NCI-H82 treated with DMSO at 0.1 percent for 48 hours (cell line): ENCODE results near the gene ERN1.
A peak's percentile ranks its signal among the peaks of the same experiment; 100 is the strongest.

Source experiments
- DNase-seq: peaks from one replicate; lab custom pipeline; 2025; ENCODE audit not compliant: unreplicated experiment; lab: John Stamatoyannopoulos, UW

ERN1 gene

DNA sequence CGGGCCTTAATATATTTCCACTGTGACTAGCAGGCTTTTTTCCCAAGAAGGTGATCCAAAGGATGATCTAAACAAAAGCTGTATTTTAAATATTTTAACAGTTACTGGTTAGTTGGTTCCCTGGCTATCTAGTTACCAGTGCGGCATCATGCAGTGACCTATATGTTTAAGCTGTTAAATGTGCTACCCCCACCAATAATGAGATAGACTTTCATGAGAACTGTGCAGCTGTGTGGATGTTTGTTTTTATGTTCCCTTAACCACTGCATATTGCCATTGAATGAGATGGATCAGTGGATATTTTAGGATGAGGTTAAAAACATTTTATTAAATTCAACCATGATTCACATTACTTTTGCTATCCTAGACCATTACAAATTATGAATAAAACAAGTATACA is 16.9 kb downstream of the ERN1 start:
- no peak for DNase-seq

GRCh38 chr17:64111831-64112230 is 18.1 kb downstream of the ERN1 start:
- DNase-seq, result no peak

- DNase-seq, result no peak
Observed at GRCh38 chr17:64110379-64111152, 19.4 kb downstream of the ERN1 start.

DNA sequence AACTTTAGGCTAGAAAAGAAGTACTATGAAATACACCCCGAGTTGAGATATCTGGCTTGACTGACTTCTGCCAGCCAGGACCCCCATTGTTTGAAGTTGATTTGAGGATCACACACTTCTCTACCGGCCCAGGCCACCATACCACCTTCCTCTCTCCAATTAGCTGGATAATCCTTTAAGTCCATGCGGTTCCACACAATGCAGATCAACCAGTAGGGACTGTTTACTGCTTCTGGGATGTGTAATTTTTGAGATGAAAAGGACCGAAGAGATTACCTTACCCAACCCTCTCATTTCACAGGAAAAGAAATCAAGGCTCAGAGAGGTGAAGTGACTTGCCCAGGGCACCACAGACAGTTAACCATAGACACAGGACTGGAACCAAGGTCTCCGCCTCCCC is 20.5 kb downstream of the ERN1 start:
- peak; percentile 82 for DNase-seq

DNA sequence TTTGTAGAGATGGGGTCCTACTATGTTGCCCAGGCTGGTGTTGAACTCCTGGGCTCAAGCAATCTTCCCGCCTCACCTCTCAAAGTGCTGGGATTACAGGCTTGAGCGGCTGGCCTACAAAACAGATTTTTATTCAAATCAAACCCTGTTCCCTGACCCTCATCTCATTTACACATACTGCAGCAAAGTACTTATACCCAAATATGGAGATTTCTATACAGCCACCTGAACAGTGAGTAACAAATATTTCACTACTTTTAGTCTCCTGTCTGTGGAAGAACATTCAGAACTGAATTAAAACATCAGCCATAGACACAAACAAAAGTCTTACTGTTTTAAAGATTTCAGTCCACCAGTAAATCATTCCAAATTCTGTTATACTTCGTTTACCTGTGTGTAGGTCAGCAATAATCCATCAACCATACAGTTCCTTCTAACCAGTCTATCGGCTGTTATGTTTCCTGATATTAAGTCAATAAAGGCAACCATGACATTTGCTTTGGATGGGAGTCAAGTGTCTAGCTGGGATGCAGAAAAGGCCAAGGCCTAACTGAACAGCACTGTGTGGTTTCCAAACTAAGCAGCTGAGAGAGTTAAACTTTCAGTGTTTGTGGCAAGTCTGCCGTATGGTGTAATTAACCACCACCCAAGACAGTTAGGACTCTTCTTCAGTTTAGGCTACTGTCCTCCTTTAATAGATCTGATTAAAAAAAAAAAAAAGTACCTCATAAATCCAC is 22.3 kb downstream of the ERN1 start:
- no peak for DNase-seq

- no peak for DNase-seq
Observed at GRCh38 chr17:64106918-64107317, 23.0 kb downstream of the ERN1 start.

DNA sequence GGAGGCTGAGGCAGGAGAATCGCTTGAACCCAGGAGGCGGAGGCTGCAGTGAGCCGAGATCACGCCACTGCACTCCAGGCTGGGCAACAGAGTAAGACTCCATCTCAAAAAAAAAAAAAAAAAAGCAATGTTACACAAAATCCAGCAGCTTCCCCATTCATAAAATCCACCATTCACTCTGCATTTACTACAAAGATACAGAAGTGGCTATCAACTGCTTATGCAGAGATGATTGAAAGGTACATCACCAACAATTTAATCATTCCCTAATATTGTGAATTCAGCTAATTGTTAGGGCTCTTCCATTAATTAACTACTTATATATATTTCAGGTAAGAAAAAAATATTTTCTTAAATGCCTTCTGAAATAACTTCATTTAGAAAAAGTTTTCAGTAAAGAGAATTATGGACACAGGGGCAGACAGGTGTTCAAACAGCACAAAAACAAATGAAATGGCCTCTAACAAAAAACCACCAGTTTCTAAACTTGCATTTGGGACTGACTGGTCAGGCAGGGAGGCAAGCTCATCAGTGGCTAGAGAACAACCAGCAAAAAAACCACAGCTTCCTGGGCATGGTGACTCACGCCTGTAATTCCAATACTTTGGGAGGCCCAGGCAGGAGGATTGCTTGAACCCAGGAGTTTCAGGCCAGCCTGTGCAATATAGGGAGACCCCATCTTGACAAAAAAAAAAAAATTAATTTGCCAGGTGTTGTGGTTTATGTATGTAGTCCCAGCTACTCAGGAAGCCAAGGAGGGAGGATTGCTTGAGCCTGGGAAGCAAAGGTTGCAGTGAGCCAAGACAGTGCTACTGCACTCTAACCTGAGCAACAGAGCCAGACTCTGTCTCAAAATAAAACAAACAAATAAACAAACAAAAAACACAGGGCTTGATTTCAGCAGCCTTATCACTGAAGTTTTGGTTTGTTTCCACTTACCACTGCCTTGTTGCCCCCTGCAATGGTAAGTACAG is 26.3 kb downstream of the ERN1 start:
- DNase-seq, result no peak

GRCh38 chr17:64102627-64103390 is 27.1 kb downstream of the ERN1 start:
- DNase-seq, result no peak

- peak; percentile 62 for DNase-seq
Observed at GRCh38 chr17:64099543-64099942, 30.4 kb downstream of the ERN1 start.

DNA sequence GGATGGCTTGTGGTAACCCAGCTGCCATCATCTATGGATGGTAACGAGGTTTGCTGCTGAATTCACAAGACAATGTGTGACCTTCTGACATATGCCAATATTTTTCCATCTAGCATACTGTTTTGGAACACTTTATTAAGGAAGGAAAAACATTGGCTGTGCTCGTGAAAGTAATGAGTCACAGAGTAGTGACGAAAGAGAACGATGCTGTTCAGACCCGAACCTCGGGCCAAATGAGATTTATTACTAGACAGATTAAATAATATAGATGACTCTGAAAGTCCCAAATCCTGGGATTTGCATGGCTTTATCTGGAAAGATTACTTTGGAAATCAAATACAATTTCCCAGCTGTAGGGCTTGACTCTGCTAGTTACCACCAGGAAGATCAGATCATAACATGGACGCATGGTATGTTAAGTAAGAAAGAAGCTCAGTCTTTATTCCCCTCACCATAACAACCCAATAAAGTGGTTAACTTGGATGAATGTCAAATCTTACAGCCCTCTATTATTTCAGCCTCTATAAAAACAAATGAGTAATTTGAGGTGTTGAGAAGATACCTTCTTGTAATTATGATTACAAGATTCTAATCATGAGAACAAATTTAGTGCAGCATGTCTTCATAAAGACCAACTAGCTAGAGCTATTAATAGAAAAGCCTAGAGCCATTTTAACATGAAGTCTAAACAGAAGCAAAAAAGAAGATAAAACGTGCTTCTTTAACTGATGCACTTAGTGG is 32.6 kb downstream of the ERN1 start:
- DNase-seq, result peak; percentile 33

- DNase-seq, result no peak
Observed at GRCh38 chr17:64096037-64096436, 33.9 kb downstream of the ERN1 start.

DNA sequence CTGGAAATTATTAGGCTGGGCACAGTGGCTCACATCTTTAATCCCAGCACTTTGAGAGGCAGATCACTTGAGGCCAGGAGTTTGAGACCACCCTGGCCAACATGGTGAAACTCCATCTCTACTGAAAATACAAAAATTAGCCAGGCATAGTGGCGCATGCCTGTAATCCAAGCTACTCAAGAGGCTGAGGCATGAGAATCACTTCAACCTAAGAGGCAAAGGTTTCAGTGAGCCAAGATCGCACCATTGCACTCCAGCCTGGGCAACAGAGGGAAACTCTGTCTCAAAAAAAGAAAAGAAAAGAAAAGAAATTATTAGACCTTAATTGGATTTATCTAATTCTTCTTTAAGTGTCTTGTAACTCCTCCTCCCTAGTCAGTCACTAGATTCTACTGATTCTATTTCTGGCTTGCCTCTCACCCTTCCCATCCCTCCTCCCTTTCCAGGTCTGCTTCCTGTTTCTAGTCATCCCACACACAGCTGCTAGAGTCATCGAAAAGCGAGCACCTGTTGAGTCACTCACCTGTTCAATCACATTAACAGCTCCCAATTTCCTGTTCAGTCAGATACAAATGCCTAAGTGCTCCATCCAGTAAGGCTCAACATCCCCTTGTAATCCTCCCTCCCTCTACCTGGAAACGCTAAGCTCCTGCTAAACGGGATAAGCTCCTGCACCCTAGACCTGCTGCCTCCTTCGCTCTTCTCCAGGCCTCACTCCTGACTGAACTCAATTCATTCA is 34.6 kb downstream of the ERN1 start:
- DNase-seq, result peak; percentile 95

DNA sequence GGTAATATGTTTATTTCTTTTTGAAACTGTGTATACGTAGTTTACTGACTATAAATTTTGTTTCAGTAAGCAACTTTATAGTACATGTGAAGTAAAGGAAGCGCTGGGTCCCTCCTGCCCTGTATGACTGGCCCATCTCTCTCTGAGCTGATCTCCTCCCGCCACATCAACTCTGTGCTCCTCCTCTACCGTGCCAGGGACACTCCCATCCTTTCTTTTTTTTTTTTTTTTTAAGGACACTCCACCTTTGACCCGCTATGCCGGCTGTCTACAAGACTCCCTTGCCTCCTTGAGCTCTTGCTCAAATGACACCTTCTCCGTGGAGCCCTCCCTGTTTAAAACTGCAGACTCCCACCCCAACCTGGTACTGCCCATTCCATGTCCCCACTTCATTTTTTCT is 35.5 kb downstream of the ERN1 start:
- DNase-seq, result no peak

DNA sequence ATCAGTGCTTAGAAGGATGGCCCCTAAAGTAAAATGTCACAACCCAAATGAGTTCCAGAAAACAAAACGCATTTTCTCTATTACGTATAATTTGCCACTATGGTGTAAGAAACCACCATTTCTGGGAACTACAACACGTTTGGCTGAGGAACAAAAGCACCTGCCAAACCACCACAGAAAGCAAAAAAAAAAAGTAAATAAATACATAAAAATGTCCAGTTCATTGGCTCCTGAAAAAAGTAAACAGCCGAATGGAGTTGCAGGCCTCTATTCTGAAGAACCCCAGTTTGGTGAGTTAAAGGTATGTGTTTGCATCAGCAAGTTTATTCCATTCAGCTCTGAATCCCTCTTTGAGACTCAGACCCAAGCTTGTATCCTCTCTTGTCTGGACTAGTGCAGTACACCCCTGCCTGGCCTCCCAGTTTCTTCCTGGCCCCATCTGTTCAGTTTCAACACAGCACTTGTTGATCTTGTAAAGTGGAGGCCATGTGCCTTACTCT is 36.9 kb downstream of the ERN1 start:
- peak; percentile 60 for DNase-seq

- DNase-seq, result no peak
Observed at GRCh38 chr17:64092113-64092512, 37.8 kb downstream of the ERN1 start.

GRCh38 chr17:64091571-64091970 is 38.4 kb downstream of the ERN1 start:
- DNase-seq, result no peak

DNA sequence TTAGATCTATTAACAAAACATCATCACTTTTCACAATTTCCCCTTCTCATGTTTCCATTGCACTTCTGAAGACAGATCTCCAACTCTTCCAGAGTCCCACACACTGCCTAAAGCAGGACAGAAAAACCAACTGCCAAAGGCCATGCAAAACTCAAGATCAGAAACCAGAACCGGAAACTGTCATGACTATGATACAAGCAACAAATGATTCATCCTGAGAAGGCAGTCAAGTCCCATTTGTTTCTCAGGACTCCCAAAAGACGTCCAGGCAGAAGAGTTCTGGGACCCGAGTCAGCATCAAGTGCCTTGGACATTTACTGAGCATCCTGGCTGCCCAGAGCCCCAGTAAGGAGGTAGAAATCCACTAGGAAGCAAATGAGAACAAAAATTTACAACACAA is 38.8 kb downstream of the ERN1 start:
- no peak for DNase-seq

DNA sequence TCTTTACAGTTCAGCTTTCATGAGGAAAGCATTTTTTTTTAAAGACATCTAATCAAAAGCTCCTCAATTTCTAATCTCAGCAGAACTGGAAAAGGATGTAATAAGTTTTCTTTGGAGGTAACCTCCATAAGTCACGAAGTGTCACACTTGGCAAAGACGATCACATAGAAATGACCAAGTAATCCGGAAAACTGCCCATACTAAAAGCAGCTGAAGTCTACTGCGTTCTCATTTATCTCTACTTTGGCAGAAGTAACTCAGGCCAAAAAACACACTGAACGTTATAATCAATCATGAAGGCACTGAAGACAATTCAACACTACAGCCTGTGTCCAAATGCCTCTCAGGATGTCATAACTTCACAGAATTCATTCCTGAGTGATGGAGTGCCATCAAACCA is 39.8 kb downstream of the ERN1 start:
- DNase-seq, result no peak
